HK-2 (cell line): ENCODE results near the gene SLC16A4.
A peak's percentile ranks its signal among the peaks of the same experiment; 100 is the strongest.

Experiments used
- DNase-seq: peaks from one replicate; pipeline ENCODE4 v3.0.0-alpha.2; 2018; ENCODE audit not compliant: unreplicated experiment

Gene SLC16A4

GRCh38 chr1:110356379-110356778 is 34.4 kb downstream of the SLC16A4 start:
- DNase-seq = no peak

DNA sequence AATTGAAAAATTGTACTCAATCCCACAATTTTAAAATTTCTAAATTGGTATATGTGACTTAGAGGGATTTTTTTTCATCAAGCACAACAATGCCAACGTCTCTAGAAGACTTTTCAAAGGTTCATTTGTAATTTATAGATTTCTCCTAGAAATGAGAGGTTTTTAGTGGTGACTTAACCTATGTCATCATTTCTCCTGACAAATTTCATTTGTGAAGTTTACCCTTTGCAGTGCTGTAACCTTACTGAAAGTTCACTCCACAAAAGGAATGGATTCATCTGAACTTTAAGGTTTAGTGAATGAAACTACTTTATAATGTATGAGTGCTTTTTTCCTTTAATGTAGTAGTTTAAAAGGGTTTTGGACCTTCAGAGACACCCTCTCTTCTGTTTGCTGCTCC is 35.5 kb downstream of the SLC16A4 start:
- no peak for DNase-seq

DNA sequence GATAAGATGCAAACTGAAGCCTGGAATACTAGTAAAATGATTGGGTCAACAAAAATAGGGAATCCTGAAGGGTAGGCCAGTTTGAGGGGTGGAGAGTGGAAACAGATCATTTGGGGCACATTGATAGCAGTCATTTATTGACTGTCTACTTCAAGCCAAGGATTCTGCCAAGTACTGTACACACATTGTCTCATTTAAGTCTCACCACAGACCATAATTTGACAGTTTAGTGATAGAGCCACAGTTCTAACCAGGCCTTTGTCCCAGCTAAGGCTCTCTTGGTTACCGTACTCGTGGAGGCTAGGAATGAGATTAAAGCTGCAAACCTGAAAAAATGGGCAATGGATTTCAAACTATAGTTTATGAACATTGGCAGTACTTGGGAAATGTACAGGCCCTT is 40.5 kb downstream of the SLC16A4 start:
- DNase-seq = no peak

GRCh38 chr1:110348771-110349170 is 42.1 kb downstream of the SLC16A4 start:
- DNase-seq = no peak

DNA sequence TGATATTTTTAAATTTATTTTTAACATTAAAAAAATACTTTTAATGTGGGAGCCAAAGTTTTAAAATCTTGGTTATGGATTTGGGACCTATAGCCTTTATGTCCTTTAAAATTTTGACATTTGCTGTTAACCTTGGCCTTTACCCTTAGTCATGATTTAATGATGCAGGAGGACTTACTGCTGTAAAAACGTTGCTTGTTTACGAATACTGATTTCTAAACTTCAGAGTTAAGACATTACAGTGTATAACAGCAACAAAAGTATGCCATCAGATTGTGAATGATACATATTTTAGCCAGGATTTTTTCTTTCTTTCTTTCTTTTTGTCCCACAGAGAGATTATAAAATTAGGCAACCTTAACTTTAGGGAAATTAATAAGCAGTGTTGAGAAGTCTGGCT is 42.8 kb downstream of the SLC16A4 start:
- DNase-seq = no peak

DNA sequence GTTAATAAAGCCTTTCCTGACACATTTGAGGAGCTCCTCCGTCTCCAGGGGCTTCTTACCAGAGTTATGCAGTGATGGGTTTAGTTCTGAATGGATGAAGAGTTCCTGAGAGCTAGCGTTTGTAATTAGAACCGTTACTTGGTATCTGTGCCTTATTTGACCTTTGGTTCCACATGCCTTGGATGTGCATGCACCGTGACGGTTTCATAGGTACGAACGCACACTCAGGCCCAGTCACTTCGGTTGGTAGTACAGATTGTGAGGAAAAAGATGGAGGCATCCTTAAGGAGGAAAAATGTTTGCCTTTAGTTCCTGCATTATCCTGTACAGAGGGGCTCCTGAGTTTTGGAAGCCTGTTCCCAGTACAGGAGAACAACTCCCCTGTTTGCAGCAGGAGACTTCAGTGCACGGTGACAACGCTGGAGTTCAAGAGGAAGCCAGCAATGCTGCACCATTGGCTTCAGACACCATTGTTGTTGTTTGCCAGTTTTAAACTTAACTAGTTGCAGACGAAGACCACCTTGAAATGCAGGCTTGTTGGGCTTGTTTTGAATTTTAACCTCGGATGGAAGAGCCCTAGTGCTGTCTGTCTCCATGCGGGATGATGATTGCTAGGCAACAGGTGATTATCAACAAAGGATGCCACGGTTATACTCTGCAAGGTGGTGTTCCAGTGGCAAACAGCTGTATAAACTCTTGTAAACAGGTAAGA is 43.5 kb downstream of the SLC16A4 start:
- DNase-seq = no peak

GRCh38 chr1:110346690-110347089 is 44.1 kb downstream of the SLC16A4 start:
- no peak for DNase-seq

DNA sequence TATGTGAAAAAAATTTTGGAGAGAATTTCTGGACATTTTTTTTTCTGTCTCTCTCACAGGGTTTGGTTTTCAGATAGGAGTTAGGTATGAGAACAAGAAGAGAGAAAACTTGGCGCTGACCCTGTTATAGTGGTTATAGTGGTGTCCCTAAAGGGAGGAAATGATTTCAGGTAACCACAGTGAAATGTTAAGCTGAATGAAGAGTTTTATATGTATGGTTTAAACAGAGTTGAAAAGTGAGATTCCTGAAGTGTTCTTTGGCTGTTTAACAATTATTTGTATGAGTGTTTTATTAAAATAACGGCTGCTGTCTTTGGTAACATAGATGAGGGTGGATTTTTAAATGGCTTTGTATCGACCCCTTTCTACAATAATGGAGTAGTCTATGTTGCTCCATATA is 45.3 kb downstream of the SLC16A4 start:
- DNase-seq = no peak

- DNase-seq = no peak
Measured at GRCh38 chr1:110344152-110344551, 46.7 kb downstream of the SLC16A4 start.

DNA sequence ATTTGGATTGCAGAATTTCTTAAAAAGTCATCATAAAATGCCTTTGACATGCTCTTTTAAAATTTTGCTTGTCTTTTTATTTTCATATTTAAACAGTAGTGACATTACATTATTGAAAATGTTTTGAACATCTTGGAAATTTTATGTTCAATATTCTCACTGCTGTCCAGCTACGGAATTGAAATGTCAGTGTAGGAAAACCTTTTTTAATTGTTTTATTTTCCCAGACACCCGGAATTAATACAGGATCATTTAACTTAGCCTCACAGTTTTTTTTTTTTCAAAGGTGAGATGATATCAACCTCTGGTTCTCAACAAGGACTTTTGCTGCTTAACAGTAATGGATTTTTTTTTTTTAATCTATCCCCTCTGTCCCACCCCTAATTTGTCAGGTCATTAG is 47.6 kb downstream of the SLC16A4 start:
- DNase-seq = no peak

DNA sequence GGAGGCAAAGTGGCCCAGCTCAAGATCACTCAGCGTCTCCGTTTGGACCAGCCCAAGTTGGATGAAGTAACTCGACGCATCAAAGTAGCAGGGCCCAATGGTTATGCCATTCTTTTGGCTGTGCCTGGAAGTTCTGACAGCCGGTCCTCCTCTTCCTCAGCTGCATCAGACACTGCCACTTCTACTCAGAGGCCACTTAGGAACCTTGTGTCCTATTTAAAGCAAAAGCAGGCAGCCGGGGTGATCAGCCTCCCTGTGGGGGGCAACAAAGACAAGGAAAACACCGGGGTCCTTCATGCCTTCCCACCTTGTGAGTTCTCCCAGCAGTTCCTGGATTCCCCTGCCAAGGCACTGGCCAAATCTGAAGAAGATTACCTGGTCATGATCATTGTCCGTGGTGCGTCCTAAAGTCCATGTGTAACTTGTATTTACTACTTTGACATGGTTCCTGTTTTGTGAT is 48.9 kb downstream of the SLC16A4 start:
- no peak for DNase-seq

- DNase-seq = no peak
Measured at GRCh38 chr1:110341146-110341871, 49.5 kb downstream of the SLC16A4 start.

DNA sequence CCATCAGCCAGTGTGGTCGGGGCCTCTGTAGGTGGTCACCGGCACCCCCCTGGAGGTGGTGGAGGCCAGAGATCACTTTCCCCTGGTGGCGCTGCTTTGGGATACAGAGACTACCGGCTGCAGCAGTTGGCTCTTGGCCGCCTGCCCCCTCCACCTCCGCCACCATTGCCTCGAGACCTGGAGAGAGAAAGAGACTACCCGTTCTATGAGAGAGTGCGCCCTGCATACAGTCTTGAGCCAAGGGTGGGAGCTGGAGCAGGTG is 50.7 kb downstream of the SLC16A4 start:
- DNase-seq = no peak

- peak; percentile 70 for DNase-seq
Measured at GRCh38 chr1:110339407-110340206, 51.2 kb downstream of the SLC16A4 start.

DNA sequence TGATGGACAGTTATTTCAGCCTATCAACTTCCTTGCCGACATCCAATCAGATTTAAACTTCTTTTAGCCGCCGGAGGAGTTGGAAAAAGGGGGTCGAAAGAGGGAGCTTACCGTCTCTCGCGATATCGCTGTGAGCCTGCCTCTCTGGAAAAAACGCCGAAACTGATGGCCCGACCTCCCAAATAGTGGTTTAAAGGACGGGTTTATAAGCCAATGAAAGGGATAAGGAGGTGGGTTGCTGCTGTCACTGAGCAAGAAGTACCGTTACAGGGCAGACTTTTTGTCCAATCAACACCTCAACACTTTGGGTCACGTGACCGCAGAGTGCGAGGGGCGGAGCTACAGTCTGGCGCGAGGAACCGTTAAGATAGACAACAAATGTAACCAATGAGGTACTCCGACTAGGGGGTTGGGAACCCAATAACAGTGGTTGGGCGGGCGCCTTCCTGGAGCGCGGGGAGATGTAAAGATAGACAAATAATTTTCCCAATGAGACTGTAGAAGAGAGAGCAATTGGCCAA is 51.9 kb downstream of the SLC16A4 start, which contains the start of gene RBM15:
Gene RBM15, plus strand, starts transcription at position 492 of the 521 bp plus-strand sequence. Its CDS starts 29 bp downstream, at position 521.
- DNase-seq = peak; percentile 97

DNA sequence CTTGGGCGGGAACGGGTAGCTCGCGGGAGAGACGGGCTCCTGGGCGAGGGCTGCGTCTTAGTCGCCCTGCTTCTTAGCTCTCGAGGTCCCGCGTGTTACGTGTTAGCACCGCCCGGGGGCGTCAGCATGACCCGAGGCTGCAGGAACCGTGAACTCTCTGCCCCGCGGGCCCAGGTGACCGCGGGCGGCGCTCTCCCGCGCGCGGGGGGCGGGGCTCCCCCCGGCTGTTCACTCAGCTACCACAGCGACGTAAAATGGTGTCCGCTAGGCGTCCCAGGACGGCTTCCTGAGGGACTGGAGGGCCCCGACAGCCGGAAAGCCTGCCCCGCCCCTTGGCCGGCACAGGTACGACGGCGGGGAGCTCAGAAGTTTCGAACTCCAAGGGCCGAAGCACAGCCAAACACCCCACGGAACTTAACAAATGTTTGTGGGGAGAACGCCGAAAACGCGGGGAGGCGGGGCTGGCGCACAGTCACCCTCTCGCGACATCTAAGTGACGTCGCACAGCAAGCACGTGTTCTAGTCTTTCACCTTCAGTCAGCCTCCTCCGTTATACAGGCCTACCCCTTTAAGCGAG is 52.4 kb downstream of the SLC16A4 start:
- DNase-seq = peak; percentile 94

GRCh38 chr1:110337704-110338308 is 53.0 kb downstream of the SLC16A4 start:
- DNase-seq = peak; percentile 61

- DNase-seq = no peak
Measured at GRCh38 chr1:110336300-110337039, 54.4 kb downstream of the SLC16A4 start.

GRCh38 chr1:110335265-110335664 is 55.6 kb downstream of the SLC16A4 start:
- DNase-seq = no peak

DNA sequence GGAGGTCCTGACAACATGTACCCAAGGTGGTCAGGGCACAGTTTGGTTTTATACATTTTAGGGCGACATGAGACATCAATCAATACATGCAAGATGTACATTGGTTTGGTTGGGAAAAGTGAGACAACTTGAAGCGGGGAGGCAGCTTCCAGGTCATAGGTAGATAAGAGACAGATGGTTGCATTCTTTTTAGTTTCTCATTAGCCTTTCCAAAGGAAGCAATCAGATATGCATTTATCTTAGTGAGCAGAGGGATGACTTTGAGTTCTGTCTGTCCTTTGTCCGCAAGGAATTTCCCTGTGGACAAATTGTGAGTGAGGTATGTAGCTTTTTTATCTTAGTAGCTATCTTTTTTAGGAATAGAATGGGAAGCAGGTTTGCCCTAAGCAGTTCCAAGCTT is 62.1 kb downstream of the SLC16A4 start:
- DNase-seq = no peak

DNA sequence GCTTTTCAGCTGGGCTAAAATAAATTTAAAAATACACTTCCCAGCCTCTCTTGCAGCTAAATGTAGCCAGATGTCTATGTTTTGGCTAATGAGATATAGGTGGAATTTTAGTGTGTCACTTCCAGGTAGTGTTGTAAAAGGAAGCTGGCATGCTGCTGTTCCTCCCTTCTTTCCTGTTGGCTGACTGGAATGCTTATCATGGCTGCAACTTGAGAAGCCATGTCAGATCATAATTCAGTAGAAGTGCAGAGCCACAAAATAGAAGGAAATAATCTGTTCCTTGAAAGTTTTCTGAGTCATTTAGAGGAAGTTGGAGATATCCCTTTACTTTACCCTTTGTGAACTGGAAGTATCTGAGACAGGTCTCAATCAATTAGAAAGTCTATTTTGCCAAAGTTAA is 62.6 kb downstream of the SLC16A4 start:
- DNase-seq = no peak
